Measurements from ENCODE around the gene STK32B.

STK32B gene

DNA sequence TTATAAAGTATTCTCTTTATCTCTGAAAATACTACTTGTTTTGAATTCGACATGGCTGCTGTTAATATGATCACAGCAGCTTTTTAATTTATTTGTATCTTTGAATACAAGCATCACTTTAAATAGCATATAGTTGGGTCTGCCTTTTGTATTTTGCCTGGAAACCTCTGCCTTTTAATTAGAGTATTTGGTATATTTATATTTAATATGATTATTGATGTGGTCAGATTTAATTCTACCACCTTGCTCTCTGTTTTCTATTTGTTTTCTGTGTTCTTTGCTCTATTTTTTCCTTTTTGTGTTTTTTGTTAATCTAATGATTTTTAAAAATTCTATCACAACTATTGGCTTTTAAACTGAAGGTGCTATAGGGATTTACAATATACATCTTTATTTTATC lies 21.7 kb downstream of the STK32B start:
- H3K9ac ChIP-seq (ENCODE audit: low read depth, low read length): no peak overlapping the region

DNA sequence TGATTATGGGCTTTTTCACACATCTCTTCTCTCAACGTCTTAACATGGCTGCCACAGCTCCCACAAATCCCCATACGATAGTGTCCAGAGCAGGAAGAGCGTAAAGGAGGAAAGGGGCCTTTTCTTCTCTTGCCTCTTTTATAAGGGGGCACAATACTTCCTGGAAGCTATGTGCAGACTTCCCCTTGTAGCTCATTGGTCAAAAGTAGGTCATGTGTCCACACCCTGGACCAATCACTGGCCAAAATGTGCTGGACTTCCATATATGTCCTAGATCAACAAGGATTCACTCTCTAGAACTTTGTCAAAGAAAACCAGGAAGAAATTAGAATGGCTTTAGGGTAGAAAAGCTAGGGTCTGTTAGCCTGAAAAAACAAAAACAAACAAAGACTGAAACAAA lies 26.7 kb downstream of the STK32B start:
- no peaks in the 10 kb centered on the region for H3K9me3 ChIP-seq (ENCODE audit: insufficient read depth, low read depth, low read length)
- no peaks in the 10 kb centered on the region for H3K36me3 ChIP-seq (ENCODE audit: insufficient read depth, low read depth, low read length)
- no peak overlapping the region for H3K9ac ChIP-seq (ENCODE audit: low read depth, low read length)
- H3K4me1 ChIP-seq (ENCODE audit: insufficient read depth, low read length): no peaks in the 10 kb centered on the region
- H3K27me3 ChIP-seq (ENCODE audit: insufficient read depth, low read length): no peaks in the 10 kb centered on the region
- no peak overlapping the region for H3K27ac ChIP-seq (ENCODE audit: low read length)
- no peak overlapping the region for H3K4me3 ChIP-seq (ENCODE audit: low read length)

More for the DNA sequence above, 21.7 kb downstream of the STK32B start:
- no peaks in the 10 kb centered on the region for H3K36me3 ChIP-seq (ENCODE audit: insufficient read depth, low read depth, low read length)
- peaks cover 11% of the 10 kb centered on the region; the same call in 1 of the 2 replicates for H3K4me1 ChIP-seq (ENCODE audit: insufficient read depth, low read length)
- H3K27me3 ChIP-seq (ENCODE audit: insufficient read depth, low read length): no peaks in the 10 kb centered on the region
- H3K27ac ChIP-seq (ENCODE audit: low read length): no peak overlapping the region
- H3K4me3 ChIP-seq (ENCODE audit: low read length): no peak overlapping the region
- peaks cover 3% of the 10 kb centered on the region; the same call in 1 of the 2 replicates for H3K9me3 ChIP-seq (ENCODE audit: insufficient read depth, low read depth, low read length)

DNA sequence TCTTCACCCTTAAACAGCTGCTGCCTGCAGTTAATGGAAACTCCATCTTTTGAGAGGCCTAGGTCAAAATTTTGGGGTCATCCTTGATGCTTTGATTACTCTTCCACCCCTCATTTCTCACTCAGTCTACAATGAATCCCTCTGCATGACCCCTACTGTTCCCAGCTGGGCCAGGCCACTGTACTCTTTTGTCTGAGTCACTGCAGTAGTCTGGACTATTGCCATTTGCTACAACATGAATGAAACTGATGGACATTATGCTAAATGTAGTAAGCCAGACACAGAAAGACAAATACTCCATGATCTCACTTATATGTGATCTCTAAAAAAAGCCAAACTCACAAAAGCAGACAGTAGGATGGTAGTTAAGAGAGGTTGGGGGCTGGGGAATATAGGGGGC lies 28.3 kb downstream of the STK32B start:
- Histone ChIP-seq H3K9me3 (ENCODE audit: insufficient read depth, low read depth, low read length) (no peaks in the 10 kb centered on the region), H3K9ac (ENCODE audit: low read depth, low read length) (no peak overlapping the region), H3K27me3 (ENCODE audit: insufficient read depth, low read length) (no peaks in the 10 kb centered on the region), H3K4me1 (ENCODE audit: insufficient read depth, low read length) (no peaks in the 10 kb centered on the region), H3K36me3 (ENCODE audit: insufficient read depth, low read depth, low read length) (no peaks in the 10 kb centered on the region), H3K27ac (ENCODE audit: low read length) (no peak overlapping the region), H3K4me3 (ENCODE audit: low read length) (no peak overlapping the region)

DNA sequence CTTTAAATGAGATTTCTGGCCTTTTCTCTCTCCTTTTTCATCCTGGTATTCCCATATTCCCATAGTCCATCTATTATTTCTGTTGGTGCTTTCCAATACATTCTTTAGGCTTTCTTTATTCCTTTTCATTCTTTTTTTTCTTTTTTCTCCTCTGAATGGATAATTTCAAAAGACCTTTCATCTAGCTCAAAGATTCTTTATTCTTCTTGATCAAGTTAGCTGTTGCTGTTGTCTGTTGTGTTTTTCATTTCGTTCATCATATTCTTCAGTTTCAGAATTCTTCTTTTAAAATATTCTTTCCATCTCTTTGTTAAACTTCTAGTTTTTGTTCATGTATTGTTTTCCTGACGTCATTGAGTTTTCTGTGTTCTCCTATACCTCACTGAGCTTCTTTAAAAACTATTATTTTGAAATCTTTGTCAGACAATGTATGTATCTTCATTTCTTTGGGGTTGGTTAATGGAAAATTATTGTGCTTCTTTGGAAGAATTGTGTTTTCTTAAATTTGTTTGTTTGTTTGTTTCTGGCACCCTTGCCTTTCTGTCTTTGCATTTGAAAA lies 30.2 kb downstream of the STK32B start:
- no peaks in the 10 kb centered on the region for H3K36me3 ChIP-seq (ENCODE audit: insufficient read depth, low read depth, low read length)
- no peak overlapping the region for H3K4me3 ChIP-seq (ENCODE audit: low read length)
- peaks cover 8% of the 10 kb centered on the region; the same call in 1 of the 2 replicates for H3K9me3 ChIP-seq (ENCODE audit: insufficient read depth, low read depth, low read length)
- no peaks in the 10 kb centered on the region for H3K4me1 ChIP-seq (ENCODE audit: insufficient read depth, low read length)
- H3K9ac ChIP-seq (ENCODE audit: low read depth, low read length): no peak overlapping the region
- H3K27me3 ChIP-seq (ENCODE audit: insufficient read depth, low read length): no peaks in the 10 kb centered on the region
- H3K27ac ChIP-seq (ENCODE audit: low read length): no peak overlapping the region

DNA sequence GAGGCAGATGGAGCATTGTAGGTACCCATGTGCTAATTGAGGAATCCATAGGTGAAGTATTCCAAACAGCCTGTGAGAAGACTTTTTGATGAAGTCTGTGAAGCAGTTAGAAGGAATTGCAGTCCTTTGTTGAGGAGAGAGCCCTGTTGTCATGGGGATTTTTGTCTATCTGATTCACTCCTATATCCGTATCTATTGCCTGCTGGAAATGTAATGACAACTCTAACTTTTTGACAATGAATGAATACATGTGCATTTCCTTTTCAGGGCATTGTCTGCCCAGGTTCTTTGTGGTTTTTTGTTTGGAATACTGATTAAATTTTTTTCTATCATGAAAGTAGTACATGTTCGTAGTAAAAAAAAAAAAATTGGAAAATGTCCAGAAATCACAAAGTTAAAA lies 31.1 kb downstream of the STK32B start:
- no peaks in the 10 kb centered on the region for H3K36me3 ChIP-seq (ENCODE audit: insufficient read depth, low read depth, low read length)
- H3K27me3 ChIP-seq (ENCODE audit: insufficient read depth, low read length): no peaks in the 10 kb centered on the region
- H3K4me3 ChIP-seq (ENCODE audit: low read length): no peak overlapping the region
- no peak overlapping the region for H3K9ac ChIP-seq (ENCODE audit: low read depth, low read length)
- no peaks in the 10 kb centered on the region for H3K4me1 ChIP-seq (ENCODE audit: insufficient read depth, low read length)
- H3K9me3 ChIP-seq (ENCODE audit: insufficient read depth, low read depth, low read length): peaks cover 16% of the 10 kb centered on the region
- H3K27ac ChIP-seq (ENCODE audit: low read length): no peak overlapping the region

DNA sequence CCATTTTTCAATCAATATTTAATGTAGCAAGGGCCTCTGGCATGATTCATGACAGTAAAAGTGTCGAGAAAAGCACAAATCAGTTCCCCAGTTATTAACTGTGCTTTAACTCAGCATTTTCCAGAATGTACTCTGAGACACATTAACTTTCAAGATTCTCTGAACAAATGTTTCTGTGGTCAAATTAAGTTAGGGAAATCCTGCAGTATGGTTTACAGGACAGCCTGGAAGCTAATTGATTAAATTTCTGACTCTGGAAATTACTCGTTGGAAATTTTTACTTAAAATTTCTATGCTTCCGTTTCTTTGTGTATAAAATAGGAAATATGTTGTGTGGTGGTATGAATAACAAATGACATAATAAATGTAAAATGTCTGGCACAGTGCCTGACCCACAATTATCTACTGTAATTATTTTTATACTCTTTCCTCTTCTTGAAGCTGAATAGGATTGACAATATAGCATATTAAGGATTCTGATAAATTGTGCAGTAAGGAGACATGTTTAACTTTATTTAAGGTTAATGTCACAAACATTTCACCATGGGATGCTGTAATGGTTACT lies 33.7 kb downstream of the STK32B start:
- H3K4me3 ChIP-seq (ENCODE audit: low read length): no peak overlapping the region
- H3K9ac ChIP-seq (ENCODE audit: low read depth, low read length): no peak overlapping the region
- H3K36me3 ChIP-seq (ENCODE audit: insufficient read depth, low read depth, low read length): no peaks in the 10 kb centered on the region
- no peaks in the 10 kb centered on the region for H3K27me3 ChIP-seq (ENCODE audit: insufficient read depth, low read length)
- no peaks in the 10 kb centered on the region for H3K4me1 ChIP-seq (ENCODE audit: insufficient read depth, low read length)
- H3K9me3 ChIP-seq (ENCODE audit: insufficient read depth, low read depth, low read length): peaks cover 17% of the 10 kb centered on the region
- no peak overlapping the region for H3K27ac ChIP-seq (ENCODE audit: low read length)

DNA sequence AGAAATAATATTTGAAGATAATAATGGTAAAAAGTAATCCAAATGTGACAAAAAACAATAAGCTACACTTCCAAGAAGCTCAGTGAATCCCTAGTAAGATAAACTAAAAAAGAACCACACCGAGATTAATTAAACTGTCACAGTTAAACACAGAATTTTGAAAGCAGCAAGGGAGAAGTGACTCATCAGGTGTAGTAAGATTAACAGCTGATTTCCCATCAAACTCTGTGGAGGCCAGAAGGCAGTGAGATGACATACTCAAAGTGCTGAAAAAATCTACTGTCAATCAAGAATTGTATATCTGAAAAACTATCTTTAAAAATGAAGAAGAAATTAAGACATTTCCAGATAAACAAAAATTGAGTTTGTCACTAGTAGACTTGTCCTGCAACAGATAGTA lies 35.3 kb downstream of the STK32B start:
- H3K9me3 ChIP-seq (ENCODE audit: insufficient read depth, low read depth, low read length): peaks cover 17% of the 10 kb centered on the region
- H3K9ac ChIP-seq (ENCODE audit: low read depth, low read length): no peak overlapping the region
- H3K36me3 ChIP-seq (ENCODE audit: insufficient read depth, low read depth, low read length): no peaks in the 10 kb centered on the region
- no peaks in the 10 kb centered on the region for H3K4me1 ChIP-seq (ENCODE audit: insufficient read depth, low read length)
- no peak overlapping the region for H3K4me3 ChIP-seq (ENCODE audit: low read length)
- no peaks in the 10 kb centered on the region for H3K27me3 ChIP-seq (ENCODE audit: insufficient read depth, low read length)
- H3K27ac ChIP-seq (ENCODE audit: low read length): no peak overlapping the region

DNA sequence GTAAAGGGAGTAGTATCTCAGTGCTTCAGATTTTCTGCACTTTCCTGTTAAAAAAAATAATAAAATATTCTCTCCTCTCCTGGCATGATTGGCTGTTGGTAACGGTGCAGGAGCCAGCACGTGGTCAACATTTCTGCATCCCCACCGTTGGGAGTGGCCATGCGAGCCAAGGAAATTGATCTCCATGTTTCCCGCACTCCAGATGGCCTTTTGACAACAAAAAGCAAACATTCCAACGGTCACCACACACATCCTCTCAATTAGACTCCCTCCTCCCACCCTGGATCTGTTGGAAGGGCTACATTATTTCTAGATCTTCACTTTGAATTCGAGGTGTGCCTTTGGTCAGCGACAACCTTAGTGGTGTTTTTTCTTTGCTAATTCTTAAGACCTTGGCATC lies 45.0 kb downstream of the STK32B start:
- peaks cover 4% of the 10 kb centered on the region; the same call in 1 of the 2 replicates for H3K9me3 ChIP-seq (ENCODE audit: insufficient read depth, low read depth, low read length)
- H3K27ac ChIP-seq (ENCODE audit: low read length): no peak overlapping the region
- no peaks in the 10 kb centered on the region for H3K36me3 ChIP-seq (ENCODE audit: insufficient read depth, low read depth, low read length)
- no peak overlapping the region for H3K4me3 ChIP-seq (ENCODE audit: low read length)
- H3K4me1 ChIP-seq (ENCODE audit: insufficient read depth, low read length): no peaks in the 10 kb centered on the region
- no peak overlapping the region for H3K9ac ChIP-seq (ENCODE audit: low read depth, low read length)
- no peaks in the 10 kb centered on the region for H3K27me3 ChIP-seq (ENCODE audit: insufficient read depth, low read length)

DNA sequence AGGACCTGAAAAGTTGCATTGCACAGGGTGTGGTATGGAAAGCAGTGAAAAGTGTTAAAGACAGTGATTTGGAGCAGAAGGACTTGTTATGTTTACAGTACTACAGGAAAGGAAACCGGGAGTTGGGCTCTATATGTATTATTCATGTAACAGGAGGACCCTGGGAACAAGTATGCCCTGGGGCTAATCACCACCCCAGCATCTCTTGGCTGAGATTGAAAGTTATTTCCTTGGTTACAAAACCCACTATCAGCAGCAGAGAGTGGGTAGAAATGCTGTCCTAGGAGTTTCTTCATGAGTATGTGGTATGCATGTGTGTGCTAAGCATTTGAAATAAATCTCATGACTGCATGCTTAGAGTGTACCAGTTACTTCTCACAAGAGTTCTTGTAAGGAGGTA lies 46.9 kb downstream of the STK32B start:
- no peak overlapping the region for H3K27ac ChIP-seq (ENCODE audit: low read length)
- peaks cover 4% of the 10 kb centered on the region; the same call in 1 of the 2 replicates for H3K9me3 ChIP-seq (ENCODE audit: insufficient read depth, low read depth, low read length)
- no peaks in the 10 kb centered on the region for H3K36me3 ChIP-seq (ENCODE audit: insufficient read depth, low read depth, low read length)
- no peaks in the 10 kb centered on the region for H3K27me3 ChIP-seq (ENCODE audit: insufficient read depth, low read length)
- H3K4me3 ChIP-seq (ENCODE audit: low read length): no peak overlapping the region
- no peaks in the 10 kb centered on the region for H3K4me1 ChIP-seq (ENCODE audit: insufficient read depth, low read length)
- no peak overlapping the region for H3K9ac ChIP-seq (ENCODE audit: low read depth, low read length)

DNA sequence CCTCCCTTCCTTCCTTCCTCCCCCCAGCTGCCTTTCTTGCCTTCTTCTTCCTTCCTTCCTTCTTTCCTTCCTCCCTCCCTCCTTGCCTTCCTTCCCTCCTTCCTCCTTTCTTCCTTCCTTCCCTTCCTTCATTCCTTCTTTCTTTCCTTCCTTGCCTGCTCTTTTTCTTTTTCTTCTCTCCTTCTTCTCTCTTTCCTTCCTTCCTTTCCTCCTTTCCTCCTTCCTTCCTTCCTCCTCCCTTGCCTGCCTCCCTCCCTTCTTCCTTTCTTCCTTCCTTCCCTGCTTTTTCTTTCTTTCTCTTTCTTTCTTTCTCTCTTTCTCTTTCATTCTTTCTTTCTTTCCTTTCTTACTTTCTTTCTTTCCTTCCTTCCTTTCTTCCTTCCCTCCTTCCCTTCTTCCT lies 49.1 kb downstream of the STK32B start:
- H3K9ac ChIP-seq (ENCODE audit: low read depth, low read length): no peak overlapping the region
- H3K27me3 ChIP-seq (ENCODE audit: insufficient read depth, low read length): no peaks in the 10 kb centered on the region
- H3K27ac ChIP-seq (ENCODE audit: low read length): no peak overlapping the region
- H3K4me1 ChIP-seq (ENCODE audit: insufficient read depth, low read length): no peaks in the 10 kb centered on the region
- H3K9me3 ChIP-seq (ENCODE audit: insufficient read depth, low read depth, low read length): peaks cover 4% of the 10 kb centered on the region; the same call in 1 of the 2 replicates
- no peaks in the 10 kb centered on the region for H3K36me3 ChIP-seq (ENCODE audit: insufficient read depth, low read depth, low read length)
- H3K4me3 ChIP-seq (ENCODE audit: low read length): no peak overlapping the region

DNA sequence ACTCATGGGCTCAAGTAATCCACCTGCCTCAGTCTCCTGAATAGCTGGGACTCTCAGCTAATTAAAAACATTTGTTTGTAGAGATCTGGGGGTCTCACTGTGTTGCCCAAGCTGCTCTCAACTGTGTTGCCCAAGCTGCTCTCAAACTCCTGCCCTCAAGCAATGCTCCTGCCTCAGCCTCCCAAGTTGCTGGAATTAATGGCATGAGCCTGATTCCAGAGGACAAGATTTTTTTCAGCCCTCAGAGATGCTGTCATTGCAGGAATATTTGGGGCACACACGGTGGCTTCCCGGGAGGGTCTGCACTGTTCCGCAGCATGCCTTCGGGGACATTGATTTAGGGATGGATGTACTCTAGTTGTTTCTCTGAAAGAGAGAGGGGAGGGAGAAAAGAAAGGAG lies 49.7 kb downstream of the STK32B start:
- no peaks in the 10 kb centered on the region for H3K36me3 ChIP-seq (ENCODE audit: insufficient read depth, low read depth, low read length)
- H3K9ac ChIP-seq (ENCODE audit: low read depth, low read length): no peak overlapping the region
- peaks cover 4% of the 10 kb centered on the region; the same call in 1 of the 2 replicates for H3K9me3 ChIP-seq (ENCODE audit: insufficient read depth, low read depth, low read length)
- no peaks in the 10 kb centered on the region for H3K4me1 ChIP-seq (ENCODE audit: insufficient read depth, low read length)
- H3K4me3 ChIP-seq (ENCODE audit: low read length): no peak overlapping the region
- H3K27ac ChIP-seq (ENCODE audit: low read length): no peak overlapping the region
- no peaks in the 10 kb centered on the region for H3K27me3 ChIP-seq (ENCODE audit: insufficient read depth, low read length)

DNA sequence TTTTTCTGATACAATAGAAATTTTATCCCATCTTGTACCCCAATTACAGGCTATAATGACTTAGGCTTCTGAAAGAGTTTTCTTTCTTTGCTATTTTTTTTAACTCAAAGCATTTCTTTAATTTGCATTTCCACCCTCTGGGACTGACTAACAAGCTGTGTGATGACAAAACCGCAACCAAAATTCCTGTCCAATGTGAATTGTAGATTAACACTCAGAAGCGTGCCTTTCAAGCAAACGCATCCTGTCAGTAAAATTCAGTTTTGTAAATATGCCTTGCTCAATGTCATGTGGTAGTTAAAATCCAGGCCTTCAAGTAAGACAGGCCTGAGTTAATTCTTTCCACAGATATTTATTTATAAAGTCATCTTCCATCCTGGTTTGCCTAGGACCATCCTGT lies 50.3 kb downstream of the STK32B start:
- H3K9me3 ChIP-seq (ENCODE audit: insufficient read depth, low read depth, low read length): peaks cover 4% of the 10 kb centered on the region; the same call in 1 of the 2 replicates
- no peak overlapping the region for H3K27ac ChIP-seq (ENCODE audit: low read length)
- no peak overlapping the region for H3K9ac ChIP-seq (ENCODE audit: low read depth, low read length)
- no peaks in the 10 kb centered on the region for H3K27me3 ChIP-seq (ENCODE audit: insufficient read depth, low read length)
- no peaks in the 10 kb centered on the region for H3K36me3 ChIP-seq (ENCODE audit: insufficient read depth, low read depth, low read length)
- no peaks in the 10 kb centered on the region for H3K4me1 ChIP-seq (ENCODE audit: insufficient read depth, low read length)
- no peak overlapping the region for H3K4me3 ChIP-seq (ENCODE audit: low read length)
